Limb (tissue), 2 donors: Measurements from ENCODE around the gene OSTC.
A peak's percentile ranks its signal among the peaks of the same experiment; 100 is the strongest.
"Not testable (repeated sequence)": the region's sequence is repeated elsewhere in the genome, so short reads cannot be mapped to it uniquely, and the experiment has no call there.

Experiments
- DNase-seq, 2 donors: peaks; one replicate each; pipeline ENCODE4 v3.0.0-alpha.2; 2016; ENCODE audit errors: extremely low spot score in 2 of 2

Gene OSTC

DNA sequence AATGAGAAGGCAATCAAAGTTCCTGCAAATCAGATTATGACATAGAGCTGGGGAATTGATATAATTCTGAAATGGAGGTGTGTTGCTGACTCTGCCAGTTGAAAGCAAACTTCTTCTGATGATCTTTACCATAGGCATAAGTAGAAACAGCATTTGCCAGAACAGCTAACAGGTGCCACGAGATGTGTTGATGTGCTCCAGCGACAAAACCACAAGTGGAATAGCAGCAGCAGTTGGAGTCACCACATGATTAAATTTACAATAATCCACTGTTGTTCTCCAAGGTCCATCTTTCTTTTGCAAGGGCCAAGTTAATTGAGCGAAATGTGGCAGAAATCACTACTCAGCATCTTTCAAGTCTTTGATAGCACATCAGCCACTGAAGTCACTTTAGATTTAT, 3.7 kb upstream of the OSTC start:
- no peak for DNase-seq

DNA sequence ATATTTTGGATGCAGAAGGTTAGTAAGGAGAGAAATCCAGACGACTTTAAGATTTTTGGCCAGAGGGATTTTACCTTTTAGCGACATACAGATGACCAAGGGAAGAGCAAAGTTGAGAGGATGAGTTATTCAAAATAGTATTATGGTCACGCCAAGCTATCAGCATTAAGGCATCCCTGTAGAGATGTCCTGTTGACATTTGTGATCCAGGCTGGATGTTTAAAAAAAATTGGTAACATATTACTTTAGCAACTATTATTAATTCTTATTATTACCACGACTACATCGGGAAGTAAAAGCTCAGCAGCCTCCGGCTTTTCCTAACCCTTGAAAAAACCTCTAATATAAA, 562 bp upstream of the OSTC start:
- DNase-seq = no peak

DNA sequence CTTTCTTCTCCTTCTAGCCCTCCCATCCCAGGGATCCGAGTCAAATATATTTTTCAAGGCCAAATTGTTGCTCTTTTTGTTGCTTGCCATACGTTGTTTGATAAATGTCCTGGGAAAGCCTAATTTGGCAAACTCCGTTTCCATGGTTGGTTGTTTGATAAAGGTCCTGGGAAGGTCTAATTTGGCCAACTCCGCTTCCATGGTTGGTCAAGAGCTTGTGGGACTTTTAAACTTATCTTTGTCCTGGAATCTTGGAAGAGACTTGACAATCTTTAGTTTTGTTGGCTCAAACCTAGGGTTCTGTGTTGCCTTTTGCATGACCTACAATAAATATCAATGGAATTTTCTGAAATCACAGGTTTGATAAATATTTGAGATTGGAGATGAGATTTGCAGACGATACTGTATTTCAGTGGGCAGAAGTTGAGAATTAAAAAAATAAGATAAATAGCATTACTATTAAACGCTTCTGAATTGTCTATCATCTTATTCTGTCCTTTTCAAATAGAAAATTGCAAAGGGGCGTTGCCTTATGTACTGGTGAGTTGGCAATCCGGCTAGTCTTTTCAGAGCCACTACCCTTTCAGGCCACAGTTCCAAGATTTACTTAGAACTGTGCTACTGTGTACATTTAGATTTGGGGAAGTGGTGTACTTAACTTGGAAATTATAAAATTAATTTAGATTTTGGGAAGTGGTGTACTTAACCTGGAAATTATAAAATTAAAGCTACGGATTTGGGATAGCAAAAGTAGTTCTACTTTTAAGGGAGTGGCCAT, 804 bp downstream of the OSTC start:
- no peak for DNase-seq

DNA sequence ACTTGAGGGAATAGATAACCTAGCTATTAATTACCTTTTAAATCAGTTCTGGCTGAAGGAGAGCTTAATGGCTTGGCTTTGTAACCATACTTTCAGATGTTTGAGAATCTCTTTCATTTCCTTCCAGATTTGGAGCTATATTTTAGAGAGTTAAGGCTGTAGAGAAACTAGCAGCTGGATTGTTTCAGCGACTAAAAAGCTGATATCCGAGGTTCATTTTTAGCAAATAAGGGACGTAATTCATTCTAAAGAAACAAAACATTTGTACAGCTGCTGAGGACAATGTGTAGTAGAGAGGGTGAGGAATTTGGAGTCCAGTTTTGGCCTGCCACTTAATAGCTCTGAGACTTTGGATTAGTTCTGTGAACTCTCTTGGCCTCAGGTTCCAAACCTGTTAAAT, 12.2 kb downstream of the OSTC start:
- DNase-seq = no peak

DNA sequence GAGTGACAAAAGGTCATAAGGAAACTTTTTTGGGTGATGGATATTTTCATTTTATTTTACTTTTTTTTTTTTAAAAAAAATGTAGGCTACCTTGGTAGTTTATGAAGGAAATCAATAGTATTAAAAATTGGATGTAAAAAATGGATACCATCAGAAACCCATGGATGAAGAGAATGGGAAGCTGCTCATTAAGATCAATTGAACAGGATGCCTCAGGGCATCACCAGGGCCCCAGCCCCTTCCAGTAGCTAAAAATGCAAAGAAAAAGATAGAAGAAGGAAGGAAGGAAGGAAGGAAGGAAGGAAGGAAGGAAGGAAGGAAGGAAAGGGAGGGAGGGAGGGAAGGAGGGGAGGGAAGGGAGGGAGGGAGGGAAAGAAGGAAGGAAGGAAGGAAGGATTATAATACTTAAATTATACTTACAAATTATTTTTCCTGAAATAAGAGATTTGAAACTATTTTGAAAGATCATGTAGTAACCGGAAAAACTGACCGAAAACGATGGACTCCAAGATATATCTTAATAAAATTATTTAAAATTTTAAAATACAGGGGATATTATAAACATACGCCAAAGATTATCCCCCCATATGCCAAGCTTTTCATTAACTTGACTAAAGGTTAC, 24.1 kb downstream of the OSTC start:
- no peak for DNase-seq

DNA sequence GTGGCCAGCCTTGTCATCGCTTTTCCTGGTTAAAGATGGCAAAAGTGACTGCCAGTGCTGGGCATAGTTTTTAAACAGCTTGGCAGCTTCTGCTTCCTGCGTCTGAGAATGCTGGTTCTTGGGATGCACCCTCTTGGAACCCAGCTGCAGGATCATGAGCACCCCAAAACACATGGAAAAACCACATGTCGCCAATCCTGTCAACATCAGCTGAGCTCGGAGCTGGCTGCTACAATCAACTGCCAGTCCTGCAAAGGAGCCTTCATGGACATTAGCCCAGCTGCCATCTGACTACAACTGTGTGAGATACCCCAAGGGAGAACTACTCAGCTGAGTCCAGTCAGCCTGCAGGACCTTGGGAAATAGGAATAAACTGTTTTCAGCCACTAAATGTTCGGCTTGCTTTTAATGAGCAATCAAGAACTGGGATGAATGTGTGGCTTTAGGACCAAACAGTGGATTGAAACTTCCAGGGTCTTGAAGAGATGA, 31.0 kb downstream of the OSTC start:
- no peak for DNase-seq

DNA sequence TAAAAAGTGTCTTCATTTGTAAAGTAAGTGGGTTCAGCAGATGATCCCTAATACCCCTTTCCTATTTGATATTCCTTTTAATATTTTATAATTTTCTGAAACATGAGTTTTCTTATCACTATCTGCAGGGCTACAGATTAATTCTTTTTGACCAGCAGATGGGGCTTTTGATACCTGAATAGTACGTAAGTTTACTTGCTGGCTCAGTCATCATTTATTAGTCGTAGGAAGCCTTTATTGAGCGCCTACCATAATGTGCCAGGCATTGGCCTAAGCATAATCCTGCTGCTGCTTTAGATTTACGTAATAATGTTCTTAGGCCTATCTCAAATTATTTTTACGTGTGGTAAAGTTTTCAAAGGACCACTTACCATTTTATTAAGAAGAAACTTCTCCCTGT, 33.1 kb downstream of the OSTC start:
- peak in 1 of 2 donors; percentile 42 for DNase-seq

DNA sequence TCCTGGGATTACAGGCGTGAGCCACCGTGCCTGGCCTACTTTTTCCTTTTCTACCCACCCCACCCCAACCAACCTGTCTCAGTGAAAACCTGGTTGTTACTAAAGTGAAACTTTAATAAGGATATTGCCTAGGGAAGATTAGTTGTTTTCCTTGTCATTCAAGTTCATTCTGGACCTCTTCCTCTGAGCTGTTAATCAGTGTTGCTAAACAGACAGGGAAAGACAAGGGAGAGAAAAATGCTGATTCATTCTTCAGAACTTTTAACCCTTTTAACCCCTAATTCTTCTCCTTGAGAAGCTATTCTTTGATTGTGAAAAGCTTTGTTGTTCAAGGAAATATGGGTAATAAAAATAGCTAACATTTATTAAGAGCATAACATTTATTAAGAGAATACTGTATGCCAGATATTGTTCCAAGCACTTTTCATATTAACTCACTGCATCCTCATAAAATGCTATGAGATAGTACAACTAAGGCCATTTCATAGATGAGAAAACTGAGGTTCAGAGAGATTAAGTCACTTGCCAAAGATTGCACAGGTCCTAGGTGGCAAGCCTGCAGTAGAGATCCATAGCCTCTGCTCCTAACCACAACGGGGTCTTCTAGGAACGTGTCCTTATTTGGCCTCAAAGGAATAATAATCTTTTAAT, 34.8 kb downstream of the OSTC start:
- DNase-seq = no peak

DNA sequence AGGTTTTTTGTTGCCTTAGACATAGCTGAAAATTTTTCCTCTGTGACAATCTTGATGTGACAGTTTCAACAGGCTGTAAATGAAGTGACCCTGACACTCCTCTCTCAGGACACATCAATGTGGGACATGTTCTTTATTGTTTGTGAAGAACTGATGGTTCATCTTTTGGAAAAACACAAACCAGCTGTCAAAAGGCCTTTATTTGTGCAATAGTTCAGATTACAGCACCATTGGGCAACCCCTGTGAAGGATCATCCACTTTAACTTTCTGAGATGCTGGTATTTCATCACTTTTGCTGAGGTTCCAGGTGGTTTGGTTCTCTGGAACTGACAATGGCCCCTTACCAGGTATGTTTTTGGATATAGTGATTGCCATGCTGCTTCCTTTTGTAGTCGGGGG, 40.3 kb downstream of the OSTC start:
- no peak for DNase-seq

DNA sequence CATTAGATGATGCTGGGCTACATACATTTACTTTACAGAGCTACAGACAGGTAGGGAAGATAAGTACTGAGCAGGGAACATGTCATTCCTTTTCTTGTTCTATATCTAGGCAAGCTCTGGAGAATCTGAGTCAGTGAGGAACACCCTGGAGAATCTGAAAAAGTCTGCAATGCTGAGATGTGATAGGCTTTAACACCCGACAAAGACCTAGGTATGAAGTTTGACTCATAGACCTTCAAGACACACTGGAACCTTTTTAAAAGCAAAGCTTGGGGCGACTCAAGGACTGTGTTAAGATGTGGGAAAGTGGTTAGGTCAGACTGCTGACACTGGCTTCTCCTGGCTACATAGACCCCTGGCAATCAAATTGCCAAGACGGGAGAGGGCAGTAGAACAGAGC, 42.8 kb downstream of the OSTC start:
- DNase-seq = no peak

DNA sequence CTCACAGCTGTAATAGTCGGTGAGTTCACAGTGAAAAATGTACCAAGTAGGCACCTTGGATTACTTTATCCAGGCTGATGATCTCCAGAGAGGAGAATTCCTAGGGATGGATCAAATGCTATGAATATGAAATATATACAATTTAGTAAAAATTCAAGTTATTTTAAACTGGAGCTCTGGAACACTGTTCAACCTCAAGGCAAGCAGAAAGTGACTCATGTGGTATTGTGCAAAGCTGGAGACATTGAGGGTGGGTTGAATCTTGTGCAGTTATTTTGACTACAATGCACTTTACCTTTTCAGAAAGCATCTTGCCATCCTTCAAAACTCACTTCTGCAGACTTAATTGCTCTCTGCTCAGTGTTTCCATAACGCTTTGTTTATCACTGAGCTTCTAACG, 43.4 kb downstream of the OSTC start:
- DNase-seq = no peak

DNA sequence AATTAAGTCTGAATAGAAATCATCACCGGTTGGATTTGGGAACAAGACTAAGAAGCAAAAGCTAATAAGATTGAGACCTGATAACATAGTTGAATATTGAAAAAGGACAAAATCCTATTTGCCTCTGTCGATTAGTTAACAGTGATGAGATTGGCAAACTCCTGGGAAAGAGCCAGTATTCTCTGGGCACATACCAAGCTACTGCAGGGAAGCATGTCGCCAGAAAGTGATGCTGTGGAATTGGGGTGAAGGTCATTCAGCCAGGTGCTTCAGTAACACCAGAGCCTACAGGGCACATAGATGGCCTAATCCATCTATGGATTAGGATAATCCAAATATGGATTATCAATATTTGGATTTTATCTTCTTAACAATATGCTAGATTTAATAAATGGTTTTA, 44.0 kb downstream of the OSTC start:
- DNase-seq = no peak

DNA sequence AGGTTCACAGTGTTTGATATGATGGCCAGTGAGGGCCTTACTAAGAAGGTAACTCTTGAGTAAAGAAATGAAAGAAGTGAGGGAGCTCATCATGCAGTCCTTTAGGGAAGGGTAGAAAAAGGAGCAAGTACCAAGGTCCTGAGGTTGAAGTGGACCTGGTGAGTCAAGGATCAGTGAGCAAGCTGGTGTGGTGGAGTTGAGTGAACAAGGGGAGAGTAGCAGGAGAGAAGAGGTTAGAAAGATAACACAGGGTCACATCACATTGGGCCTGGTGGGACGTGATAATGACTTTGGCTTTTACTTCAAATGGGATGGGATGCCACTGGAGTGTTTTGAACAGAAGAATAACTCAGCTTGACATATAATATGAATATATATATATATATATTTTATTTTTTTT, 44.7 kb downstream of the OSTC start:
- DNase-seq = no peak

DNA sequence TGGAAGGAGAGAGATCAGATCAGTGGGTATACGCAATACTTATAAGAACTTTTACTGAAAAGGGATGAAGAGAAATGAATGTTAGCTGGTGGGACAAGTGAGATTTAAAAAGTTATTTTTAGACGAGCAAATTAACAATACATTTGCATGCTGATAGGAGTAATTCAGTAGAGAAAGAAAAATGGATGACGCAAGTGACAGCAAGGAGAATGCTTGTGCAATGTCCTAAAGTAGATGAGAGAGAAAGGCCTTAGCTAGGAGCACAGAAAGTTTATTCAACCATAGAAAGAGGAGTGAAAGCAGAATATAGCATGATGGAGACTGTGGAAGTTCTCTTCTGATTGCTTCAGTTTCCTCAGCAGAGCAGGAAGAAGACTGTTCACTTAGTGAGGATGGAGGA, 45.8 kb downstream of the OSTC start:
- no peak for DNase-seq

DNA sequence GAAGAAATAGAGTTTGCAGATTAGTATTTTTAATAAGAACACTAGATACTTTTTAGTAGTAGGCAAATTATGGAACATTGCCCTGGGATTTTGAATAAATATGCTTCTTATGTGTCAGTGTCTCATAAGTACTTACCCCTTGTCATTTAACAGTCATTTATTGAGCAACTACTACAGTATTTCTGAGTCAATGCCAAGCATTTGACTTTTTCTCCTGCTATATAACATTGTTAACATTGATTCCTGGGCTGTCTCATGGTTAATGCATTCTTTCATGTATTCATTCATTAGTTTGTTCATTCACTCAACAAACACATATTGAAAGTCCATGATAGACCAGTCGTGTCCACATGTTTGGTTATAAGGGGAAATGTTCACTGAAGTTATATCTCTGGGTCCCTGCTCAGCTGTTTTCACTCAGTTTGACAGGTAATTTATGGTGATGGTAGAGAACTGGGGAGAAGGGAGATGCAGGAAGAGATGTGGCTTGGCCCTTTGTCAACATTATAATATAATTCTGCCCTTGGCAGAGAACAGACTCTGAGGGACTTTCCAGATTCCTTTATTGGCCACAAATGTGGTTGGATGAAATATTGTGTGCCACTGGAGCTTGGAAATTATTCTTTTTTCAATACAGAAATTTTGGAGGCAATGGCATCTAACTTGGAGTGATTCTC, 49.8 kb downstream of the OSTC start:
- DNase-seq = no peak

DNA sequence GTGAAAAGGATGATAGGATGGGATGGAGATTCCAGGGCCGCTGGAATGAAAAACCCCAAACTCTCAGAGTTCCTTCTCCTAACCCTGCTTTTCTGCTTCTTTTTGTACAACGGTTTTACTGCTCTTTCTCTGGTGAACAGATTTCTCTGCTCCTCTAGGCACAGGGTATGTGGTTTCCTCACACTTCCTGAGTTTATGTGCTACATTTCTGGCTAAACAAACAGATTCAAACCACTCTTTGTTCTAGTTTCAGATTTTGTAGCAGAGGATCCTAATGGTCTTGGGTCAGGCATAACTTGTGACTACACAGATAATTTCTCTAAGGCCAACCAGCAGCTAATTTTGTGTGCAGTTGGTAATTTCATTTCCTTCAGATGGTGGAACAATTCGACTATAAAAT, 52.6 kb downstream of the OSTC start:
- DNase-seq = no peak

DNA sequence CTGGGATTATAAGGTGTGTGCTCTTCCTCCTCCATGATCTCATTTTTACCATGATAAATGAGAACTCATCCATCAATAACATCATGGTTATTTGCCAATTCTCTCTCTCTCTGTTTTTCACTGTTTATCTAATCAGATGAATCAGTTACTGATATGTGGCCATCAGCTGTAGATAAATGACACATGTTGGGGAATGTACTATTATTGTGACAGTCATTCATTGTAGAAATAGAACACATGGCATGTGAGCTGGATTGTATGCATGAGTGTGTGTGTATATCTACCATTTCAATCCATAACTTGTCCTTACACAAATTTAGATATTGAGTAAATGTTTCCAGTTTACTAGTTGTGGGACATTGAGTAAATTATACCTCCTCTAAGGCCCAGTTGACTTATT, 53.0 kb downstream of the OSTC start:
- no peak for DNase-seq

DNA sequence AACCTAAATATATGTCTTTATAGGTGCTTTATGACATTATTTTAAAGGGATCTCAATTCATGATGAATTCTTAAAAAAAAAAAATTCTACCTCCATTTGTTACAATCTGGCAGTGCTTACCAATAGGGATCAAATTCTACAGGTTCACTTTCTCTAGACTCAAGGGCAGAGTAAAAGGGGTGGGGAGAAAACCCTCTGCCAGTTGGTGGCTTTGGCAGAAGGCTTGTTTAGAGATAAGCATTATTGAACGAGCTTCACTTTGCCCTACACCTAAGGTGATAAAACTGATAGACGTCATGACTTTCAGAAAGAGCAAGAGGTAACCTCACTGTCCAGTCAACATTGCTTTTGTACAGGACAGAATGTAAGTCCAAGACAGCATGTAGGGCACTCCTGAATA, 53.6 kb downstream of the OSTC start:
- DNase-seq = no peak

DNA sequence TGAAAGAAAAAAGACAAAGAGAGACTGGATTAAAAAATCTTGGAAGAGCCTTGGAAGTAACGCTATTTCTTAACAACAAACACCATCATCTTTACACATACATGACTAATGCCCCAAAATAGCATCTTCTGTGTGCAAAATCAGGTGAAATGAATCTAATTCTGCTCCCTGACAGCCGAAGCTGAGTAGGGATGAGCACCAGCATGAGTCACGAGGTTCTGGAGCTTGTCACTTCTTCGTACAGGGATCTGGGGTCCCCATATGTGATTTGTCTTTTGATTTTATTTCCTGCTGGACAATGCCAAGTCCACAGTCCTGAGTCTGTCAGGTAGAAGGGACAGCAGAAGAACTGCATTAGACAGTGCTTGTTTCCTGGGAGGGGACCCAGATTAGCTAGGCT, 55.9 kb downstream of the OSTC start:
- DNase-seq = no peak

DNA sequence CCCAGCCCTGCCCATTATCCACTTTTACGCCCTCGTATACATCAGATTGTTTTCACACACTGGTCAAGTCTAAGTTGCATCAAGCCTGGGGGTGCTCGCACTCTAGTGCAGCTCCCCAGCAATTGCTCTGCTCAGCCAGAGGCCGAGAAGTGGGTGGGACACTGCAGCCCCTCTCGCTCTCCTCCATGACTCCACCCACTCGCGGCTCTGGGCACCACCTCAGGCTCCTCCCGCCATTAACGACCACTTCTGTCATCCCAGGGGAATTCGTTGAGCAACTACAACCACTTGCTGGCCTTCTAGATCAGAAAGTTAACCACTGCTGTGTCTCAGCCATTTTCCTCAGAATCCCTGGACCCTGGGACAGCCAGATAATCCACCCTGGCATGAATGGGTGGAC, 58.8 kb downstream of the OSTC start:
- DNase-seq = no peak

DNA sequence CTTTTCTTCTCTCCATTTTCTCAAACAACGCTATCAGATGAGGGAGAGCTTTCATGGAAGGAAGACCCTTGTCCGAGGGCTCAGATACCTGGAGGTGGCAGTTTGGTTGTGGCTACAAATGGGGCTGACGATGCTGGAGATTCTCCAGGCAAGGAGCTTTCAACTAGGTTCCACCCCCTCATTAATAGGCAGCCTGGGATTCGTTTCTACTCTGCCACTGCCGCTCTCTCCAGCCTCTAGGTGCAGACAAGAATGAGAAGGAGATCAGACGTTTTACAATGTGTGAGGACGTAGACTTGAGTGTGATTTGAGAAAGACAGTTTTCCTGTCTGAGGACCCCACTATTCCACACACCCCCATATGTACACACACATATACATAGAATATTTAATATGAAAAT, 59.3 kb downstream of the OSTC start:
- DNase-seq = no peak

DNA sequence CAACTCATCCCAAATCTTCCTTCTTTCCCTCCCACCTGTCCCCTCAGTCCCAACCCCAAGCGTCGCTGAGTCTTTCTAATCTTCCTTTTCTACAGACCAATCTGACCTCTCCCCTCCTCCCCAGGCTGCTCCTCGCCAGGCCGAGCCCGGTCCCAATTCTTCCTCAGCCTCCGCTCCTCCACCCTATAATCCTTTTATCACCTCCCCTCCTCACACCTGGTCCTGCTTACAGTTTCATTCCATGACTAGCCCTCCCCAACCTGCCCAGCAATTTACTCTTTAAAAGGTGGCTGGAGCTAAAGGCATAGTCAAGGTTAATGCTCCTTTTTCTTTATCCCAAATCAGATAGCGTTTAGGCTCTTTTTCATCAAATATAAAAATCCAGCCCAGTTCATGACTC, 60.2 kb downstream of the OSTC start:
- DNase-seq = not testable (repeated sequence)
